ENCODE results near the gene LTBP1. TPM values are rescaled to one million over a fixed set of nuclear protein-coding genes. Genes with fewer than 3 reads are reported as not detected.
A peak's percentile ranks its signal among the peaks of the same experiment; 100 is the strongest.

Gene LTBP1, protein sequence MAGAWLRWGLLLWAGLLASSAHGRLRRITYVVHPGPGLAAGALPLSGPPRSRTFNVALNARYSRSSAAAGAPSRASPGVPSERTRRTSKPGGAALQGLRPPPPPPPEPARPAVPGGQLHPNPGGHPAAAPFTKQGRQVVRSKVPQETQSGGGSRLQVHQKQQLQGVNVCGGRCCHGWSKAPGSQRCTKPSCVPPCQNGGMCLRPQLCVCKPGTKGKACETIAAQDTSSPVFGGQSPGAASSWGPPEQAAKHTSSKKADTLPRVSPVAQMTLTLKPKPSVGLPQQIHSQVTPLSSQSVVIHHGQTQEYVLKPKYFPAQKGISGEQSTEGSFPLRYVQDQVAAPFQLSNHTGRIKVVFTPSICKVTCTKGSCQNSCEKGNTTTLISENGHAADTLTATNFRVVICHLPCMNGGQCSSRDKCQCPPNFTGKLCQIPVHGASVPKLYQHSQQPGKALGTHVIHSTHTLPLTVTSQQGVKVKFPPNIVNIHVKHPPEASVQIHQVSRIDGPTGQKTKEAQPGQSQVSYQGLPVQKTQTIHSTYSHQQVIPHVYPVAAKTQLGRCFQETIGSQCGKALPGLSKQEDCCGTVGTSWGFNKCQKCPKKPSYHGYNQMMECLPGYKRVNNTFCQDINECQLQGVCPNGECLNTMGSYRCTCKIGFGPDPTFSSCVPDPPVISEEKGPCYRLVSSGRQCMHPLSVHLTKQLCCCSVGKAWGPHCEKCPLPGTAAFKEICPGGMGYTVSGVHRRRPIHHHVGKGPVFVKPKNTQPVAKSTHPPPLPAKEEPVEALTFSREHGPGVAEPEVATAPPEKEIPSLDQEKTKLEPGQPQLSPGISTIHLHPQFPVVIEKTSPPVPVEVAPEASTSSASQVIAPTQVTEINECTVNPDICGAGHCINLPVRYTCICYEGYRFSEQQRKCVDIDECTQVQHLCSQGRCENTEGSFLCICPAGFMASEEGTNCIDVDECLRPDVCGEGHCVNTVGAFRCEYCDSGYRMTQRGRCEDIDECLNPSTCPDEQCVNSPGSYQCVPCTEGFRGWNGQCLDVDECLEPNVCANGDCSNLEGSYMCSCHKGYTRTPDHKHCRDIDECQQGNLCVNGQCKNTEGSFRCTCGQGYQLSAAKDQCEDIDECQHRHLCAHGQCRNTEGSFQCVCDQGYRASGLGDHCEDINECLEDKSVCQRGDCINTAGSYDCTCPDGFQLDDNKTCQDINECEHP (N-terminal part only)
- total RNA-seq (2022) (12.8 and 13.9 TPM in 2 replicates), Bru-seq, nascent RNA (percentile 49 among the genes with signal in this experiment), BruChase-seq, experiment 1, labeled RNA remaining after a 6-hour chase (percentile 38 among the genes with signal in this experiment), BruChase-seq, experiment 2, labeled RNA remaining after a 2-hour chase (percentile 35 among the genes with signal in this experiment)
- long read RNA-seq, partial matches to known transcripts: 1 of 4 reads
- long read RNA-seq, other reads (novel, unspliced or antisense): 3 of 4 reads

DNA sequence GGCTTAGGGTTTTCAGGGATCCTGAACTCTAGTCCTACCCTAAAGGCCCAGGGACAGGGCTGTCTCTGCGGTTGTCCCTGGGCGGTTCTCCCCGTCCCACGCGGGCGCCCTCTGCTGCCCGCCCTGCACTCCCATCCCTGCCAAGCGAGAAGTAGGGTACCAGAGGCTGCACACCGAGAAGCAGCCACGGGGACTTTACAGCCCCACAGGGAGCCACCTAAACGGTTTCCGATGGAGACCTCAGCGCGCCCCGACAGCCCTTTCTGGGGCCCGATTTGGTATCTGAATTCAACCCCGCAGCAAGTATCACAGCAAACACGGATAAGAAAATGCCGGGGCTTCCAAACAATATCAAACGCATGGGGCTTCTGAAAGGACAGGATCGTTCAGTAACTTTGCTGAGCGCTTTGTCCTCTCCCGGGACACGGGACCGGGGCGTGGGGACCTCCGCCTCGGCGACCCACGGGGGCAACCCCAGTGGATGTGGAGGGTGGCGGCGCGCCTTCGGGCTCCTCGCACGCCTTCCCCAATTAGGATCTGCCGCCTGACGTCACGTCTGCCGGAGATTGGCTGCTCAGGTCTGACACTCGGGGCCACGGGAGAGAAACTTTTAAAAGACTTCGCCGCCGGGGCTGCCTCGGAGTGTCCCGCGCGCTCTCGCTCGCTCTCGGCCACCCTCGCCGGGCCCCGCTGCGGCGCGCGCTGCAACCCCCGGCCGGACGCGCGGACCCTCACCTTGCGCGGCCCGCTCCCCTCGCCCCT is at the start of gene LTBP1:
TSS of gene LTBP1 (plus strand) at position 640 of the 762 bp plus-strand sequence. CDS start 372 bp downstream, outside the sequence.
- intact Hi-C loops (cut with micrococcal nuclease; ENCODE audit: unreplicated experiment): loop anchor here (1.0 to 10.0 kb wide), 4 partner anchors 86 to 428 kb away; no protein-coding TSS in a partner anchor
- peak; percentile 68 for TF ChIP-seq CTCF (IDR thresholded peaks at IDR 0.05; ENCODE audit: unreplicated experiment)
- BruUV-seq (replicated peaks): TSS peak; percentile 52
- Mint-ChIP-seq H3K36me3 (ENCODE audit: insufficient read depth, unreplicated experiment) (peaks cover 24% of the 10 kb centered on the region), H3K27me3 (ENCODE audit: unreplicated experiment) (no peaks in the 10 kb centered on the region), H3K9me3 (ENCODE audit: low read depth, unreplicated experiment) (no peaks in the 10 kb centered on the region), H3K27ac (ENCODE audit: unreplicated experiment) (no peak within 1 kb of the TSS), H3K4me3 (ENCODE audit: low read depth, unreplicated experiment) (peak within 1 kb of the TSS; percentile 75), H3K4me1 (ENCODE audit: low read depth, unreplicated experiment) (peaks cover 22% of the 10 kb centered on the region)
- CTCF ChIA-PET: interaction anchor here (0.6 kb wide), 1 partner anchor 19 kb away, joined by 4 read pairs; no protein-coding TSS in a partner anchor
- peak; percentile 81 for DNase-seq

DNA sequence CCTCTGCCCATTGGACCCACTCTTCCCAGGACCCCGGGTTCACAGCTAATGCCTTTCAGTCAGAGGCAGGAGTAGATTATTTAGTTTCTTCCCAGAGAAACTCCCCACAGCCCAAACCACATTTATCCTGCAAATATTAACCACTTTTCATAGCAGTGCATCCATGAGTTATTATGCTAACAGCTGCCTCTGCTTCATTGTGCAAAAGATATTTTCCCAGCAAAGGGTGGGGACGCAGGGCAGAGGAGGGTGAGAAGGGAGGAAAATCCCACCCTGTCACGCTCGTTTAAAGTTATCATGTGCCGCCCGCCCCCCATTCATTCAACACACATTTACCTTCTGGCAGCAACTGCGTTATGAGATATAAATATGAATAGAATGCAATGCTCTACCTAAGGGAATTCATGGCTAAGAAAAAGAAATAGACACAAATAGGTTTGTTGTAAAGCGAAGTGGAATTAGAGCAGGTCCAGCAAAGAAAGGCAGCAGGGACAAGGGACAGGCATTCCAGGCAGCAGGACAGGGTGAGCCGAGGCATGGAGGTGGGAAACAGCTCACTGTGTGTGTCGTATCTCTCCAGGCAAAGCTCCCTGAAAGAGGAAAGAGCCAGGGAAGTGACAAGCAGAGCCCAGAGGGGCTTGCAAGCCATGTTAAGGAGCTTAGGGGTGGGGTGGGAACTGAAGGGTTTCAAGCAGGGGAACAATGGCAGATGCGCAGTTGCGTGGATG is 46.3 kb upstream of the LTBP1 start:
- no peak overlapping the region for H3K4me3 Mint-ChIP-seq (ENCODE audit: low read depth, unreplicated experiment)
- no peak for TF ChIP-seq CTCF (IDR thresholded peaks at IDR 0.05; ENCODE audit: unreplicated experiment)
- CTCF ChIA-PET: interaction anchor here (1.0 kb wide), 1 partner anchor 37 kb away, joined by 3 read pairs; no protein-coding TSS in a partner anchor
- intact Hi-C loops (cut with micrococcal nuclease; ENCODE audit: unreplicated experiment): no loop called here
- H3K27me3 Mint-ChIP-seq (ENCODE audit: unreplicated experiment): peaks cover 46% of the 10 kb centered on the region
- BruUV-seq (replicated peaks): no TSS peak
- no peak overlapping the region for H3K27ac Mint-ChIP-seq (ENCODE audit: unreplicated experiment)
- no peaks in the 10 kb centered on the region for H3K9me3 Mint-ChIP-seq (ENCODE audit: low read depth, unreplicated experiment)
- H3K36me3 Mint-ChIP-seq (ENCODE audit: insufficient read depth, unreplicated experiment): no peaks in the 10 kb centered on the region
- H3K4me1 Mint-ChIP-seq (ENCODE audit: low read depth, unreplicated experiment): no peaks in the 10 kb centered on the region
- no peak for DNase-seq

DNA sequence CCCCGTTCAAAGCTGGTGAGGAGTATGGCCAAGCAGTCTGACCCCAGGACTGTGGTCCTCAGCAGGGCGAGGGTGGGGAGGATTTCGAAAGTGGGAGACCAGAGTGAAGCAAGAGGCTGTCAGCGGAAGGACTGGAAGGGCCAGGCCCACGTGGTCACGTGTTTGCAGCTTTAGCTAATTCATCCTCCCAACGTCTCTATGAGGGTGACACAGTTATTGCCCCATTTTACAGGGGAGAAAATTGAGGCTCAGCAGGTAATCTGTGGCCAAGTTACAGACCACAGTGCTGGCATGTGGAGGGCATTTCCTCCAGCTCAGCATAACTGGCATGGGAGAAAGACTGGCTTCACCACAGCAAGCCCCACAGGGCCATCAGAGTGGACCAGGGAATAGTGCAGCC is 45.4 kb upstream of the LTBP1 start:
- Mint-ChIP-seq H3K9me3 (ENCODE audit: low read depth, unreplicated experiment) (no peaks in the 10 kb centered on the region), H3K27me3 (ENCODE audit: unreplicated experiment) (peaks cover 46% of the 10 kb centered on the region), H3K4me1 (ENCODE audit: low read depth, unreplicated experiment) (no peaks in the 10 kb centered on the region), H3K27ac (ENCODE audit: unreplicated experiment) (no peak overlapping the region), H3K36me3 (ENCODE audit: insufficient read depth, unreplicated experiment) (no peaks in the 10 kb centered on the region), H3K4me3 (ENCODE audit: low read depth, unreplicated experiment) (no peak overlapping the region)
- intact Hi-C loops (cut with micrococcal nuclease; ENCODE audit: unreplicated experiment): no loop called here
- DNase-seq: no peak
- no TSS peak for BruUV-seq (replicated peaks)
- no peak for TF ChIP-seq CTCF (IDR thresholded peaks at IDR 0.05; ENCODE audit: unreplicated experiment)
- CTCF ChIA-PET: interaction anchor here (1.0 kb wide), 1 partner anchor 38 kb away, joined by 3 read pairs; no protein-coding TSS in a partner anchor

Measured in Calu3 (cell line).